WERI-Rb-1 (cell line): Measurements from ENCODE around the gene FGD3.

Experiments
- DNase-seq: peaks from one replicate; pipeline ENCODE4 v3.0.0-alpha.2; 2020
- H3K27ac ChIP-seq: fragments of 250-450 bp; sonication (Bioruptor Pico); 2 replicates; pipeline ENCODE4 v1.5.1; 2020; ENCODE audit warnings: mild to moderate bottlenecking, moderate library complexity
- H3K27me3 ChIP-seq: fragments of 250-450 bp; sonication (Bioruptor Pico); 2 replicates; pipeline ENCODE4 v1.5.1; 2021; ENCODE audit warnings: mild to moderate bottlenecking, low read depth, moderate library complexity; ENCODE audit not compliant: insufficient read depth, severe bottlenecking
- H3K36me3 ChIP-seq: fragments of 250-450 bp; sonication (Bioruptor Pico); 2 replicates; pipeline ENCODE4 v1.5.1; 2020; ENCODE audit warnings: mild to moderate bottlenecking, moderate library complexity
- H3K4me3 ChIP-seq: 2 replicates; pipeline ENCODE4 v1.5.1; 2011; ENCODE audit warnings: low read depth, mild to moderate bottlenecking, control low read depth, low read length
- H3K9me3 ChIP-seq: fragments of 250-450 bp; sonication (Bioruptor Pico); 2 replicates; pipeline ENCODE4 v1.5.1; 2021; ENCODE audit warnings: mild to moderate bottlenecking, moderate library complexity; ENCODE audit not compliant: severe bottlenecking
- TF ChIP-seq, protein P1 (sequence below): IDR thresholded peaks from 2 replicates; pipeline ENCODE4 v1.5.1; 2011; ENCODE audit warnings: low read depth, mild to moderate bottlenecking, control low read depth, inconsistent platforms, low read length

FGD3 gene

DNA sequence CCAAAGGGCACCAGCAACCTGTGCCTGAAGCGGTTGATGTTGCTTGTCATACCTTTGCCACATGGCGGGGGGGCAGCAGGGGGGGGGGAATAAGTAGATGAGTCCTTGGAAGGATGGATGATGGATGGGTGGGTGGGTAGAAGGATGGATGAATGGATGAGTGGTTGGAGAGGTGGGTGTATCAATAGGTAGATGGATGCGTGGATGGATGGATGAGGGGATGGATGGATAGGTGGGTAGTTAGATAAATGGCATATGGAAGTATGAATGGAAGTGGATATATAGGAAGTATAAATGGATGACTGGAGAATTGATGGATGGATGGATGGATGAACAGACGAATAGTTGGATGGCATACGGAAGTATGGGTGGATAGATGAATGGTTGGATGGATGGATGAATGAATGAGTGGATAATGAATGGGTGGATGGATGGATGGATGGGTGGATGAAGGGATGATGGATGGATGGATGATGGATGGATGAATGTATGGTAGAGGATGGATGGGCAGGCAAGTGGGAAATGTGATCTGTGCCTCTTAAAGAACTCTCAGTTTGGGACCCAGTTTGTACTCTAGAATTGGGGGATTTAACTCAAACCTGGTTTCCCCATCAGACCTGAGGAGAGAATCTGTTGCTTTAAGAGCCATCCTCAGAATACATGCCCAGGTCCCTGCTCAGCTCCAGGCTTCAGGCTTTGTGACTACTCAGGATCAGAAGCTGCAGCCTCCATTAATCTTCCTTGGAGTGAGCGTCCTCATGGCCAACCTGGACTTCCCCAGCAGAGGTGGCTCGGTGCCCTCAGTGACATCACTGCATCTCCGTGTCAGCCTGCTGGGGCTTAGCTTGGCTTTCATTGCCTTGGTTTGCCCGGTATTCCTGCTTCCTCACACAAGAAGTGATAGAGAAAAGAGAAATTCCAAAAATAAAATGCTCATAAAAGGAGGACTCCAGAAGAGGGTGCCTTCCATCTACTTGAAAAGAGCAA is 83.6 kb downstream of the FGD3 start:
- no peak for DNase-seq
- TF ChIP-seq, protein P1, sequence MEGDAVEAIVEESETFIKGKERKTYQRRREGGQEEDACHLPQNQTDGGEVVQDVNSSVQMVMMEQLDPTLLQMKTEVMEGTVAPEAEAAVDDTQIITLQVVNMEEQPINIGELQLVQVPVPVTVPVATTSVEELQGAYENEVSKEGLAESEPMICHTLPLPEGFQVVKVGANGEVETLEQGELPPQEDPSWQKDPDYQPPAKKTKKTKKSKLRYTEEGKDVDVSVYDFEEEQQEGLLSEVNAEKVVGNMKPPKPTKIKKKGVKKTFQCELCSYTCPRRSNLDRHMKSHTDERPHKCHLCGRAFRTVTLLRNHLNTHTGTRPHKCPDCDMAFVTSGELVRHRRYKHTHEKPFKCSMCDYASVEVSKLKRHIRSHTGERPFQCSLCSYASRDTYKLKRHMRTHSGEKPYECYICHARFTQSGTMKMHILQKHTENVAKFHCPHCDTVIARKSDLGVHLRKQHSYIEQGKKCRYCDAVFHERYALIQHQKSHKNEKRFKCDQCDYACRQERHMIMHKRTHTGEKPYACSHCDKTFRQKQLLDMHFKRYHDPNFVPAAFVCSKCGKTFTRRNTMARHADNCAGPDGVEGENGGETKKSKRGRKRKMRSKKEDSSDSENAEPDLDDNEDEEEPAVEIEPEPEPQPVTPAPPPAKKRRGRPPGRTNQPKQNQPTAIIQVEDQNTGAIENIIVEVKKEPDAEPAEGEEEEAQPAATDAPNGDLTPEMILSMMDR = no peak
- Histone ChIP-seq H3K9me3 (no peaks in the 10 kb centered on the region), H3K4me3 (no peak overlapping the region), H3K36me3 (no peaks in the 10 kb centered on the region), H3K27ac (no peak overlapping the region), H3K27me3 (no peaks in the 10 kb centered on the region)

DNA sequence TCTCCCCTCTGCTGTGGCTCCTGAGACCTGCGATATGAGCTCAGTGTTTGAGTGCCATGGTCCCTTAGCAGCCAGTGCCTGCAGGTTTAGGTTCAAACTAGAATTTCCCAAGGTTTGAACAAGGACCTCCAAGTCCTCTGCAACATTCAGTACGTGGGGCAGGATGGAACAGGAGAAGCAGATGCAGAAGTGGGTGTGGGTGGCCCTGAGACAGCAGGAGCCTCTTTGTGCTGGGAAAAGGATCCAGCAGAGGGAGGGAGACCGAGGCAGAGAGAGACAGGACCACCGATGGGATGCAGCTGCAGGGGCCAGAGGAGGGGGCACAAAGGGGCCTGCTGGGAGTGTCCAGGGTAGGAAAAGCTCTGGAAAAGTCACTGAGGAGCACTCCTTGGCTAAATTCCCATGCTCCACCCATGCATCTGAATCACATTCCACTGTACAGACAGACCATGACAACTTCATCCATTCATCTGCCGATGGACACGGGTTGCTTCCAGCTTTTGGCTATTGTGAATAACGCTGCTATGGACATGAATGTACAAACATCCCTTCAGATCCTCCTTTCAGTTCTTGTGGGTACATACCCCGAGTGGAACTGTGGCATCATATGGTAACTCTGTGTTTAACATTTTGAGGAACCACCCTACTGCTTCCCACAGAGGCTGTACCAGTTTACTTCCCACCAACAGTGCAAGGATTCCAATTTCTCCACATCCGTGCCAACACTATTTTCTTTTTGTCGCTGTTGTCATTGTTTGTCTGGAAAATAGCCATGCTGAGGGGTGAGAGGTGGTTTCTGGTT is 84.5 kb downstream of the FGD3 start:
- no peaks in the 10 kb centered on the region for H3K9me3 ChIP-seq
- H3K4me3 ChIP-seq = no peak overlapping the region
- H3K27ac ChIP-seq = no peak overlapping the region
- H3K27me3 ChIP-seq = no peaks in the 10 kb centered on the region
- TF ChIP-seq, protein P1 = no peak
- DNase-seq = no peak
- no peaks in the 10 kb centered on the region for H3K36me3 ChIP-seq

GRCh38 chr9:93032545-93032944 is 85.2 kb downstream of the FGD3 start:
- no peak overlapping the region for H3K27ac ChIP-seq
- no peaks in the 10 kb centered on the region for H3K9me3 ChIP-seq
- no peaks in the 10 kb centered on the region for H3K36me3 ChIP-seq
- H3K27me3 ChIP-seq = no peaks in the 10 kb centered on the region
- no peak overlapping the region for H3K4me3 ChIP-seq
- TF ChIP-seq, protein P1 = no peak
- peak; percentile 42 for DNase-seq

- no peak for DNase-seq
Measured at GRCh38 chr9:93033531-93033930, 86.2 kb downstream of the FGD3 start.

DNA sequence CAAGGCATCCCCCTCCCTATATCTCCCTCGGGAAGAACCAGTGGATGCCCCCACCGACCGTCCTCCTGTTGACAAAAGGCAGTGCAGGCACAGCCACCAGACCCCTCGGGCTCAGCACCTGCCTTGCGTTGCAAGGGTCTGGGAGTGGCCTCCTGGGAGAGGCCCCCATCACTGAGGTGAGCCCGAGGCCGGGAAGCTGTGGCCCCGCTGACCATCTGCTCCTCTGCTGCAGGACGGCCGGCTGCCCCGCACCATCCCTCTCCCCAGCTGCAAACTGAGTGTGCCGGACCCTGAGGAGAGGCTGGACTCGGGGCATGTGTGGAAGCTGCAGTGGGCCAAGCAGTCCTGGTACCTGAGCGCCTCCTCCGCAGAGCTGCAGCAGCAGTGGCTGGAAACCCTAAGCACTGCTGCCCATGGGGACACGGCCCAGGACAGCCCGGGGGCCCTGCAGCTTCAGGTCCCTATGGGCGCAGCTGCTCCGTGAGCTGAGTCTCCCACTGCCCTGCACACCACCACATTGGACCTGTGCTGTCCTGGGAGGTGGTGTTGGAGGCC is 87.9 kb downstream of the FGD3 start:
- Histone ChIP-seq H3K4me3 (no peak overlapping the region), H3K27me3 (no peaks in the 10 kb centered on the region), H3K27ac (no peak overlapping the region), H3K9me3 (no peaks in the 10 kb centered on the region), H3K36me3 (no peaks in the 10 kb centered on the region)
- DNase-seq = no peak
- TF ChIP-seq, protein P1 = no peak

More at GRCh38 chr9:93033531-93033930, 86.2 kb downstream of the FGD3 start:
- H3K9me3 ChIP-seq = no peaks in the 10 kb centered on the region
- H3K4me3 ChIP-seq = no peak overlapping the region
- no peak overlapping the region for H3K27ac ChIP-seq
- TF ChIP-seq, protein P1 = no peak
- no peaks in the 10 kb centered on the region for H3K27me3 ChIP-seq
- no peaks in the 10 kb centered on the region for H3K36me3 ChIP-seq
